ENCODE measurements around the gene CSTPP1. TPM values are rescaled to one million over a fixed set of nuclear protein-coding genes. Genes with fewer than 3 reads are reported as not detected.

The CSTPP1 gene
- total and polyA plus RNA-seq, 2 of the 8 experiments (the other 6 are each of a cell fraction or from before 2014, with no cell fraction given) = 24.2 to 28.7 TPM

DNA sequence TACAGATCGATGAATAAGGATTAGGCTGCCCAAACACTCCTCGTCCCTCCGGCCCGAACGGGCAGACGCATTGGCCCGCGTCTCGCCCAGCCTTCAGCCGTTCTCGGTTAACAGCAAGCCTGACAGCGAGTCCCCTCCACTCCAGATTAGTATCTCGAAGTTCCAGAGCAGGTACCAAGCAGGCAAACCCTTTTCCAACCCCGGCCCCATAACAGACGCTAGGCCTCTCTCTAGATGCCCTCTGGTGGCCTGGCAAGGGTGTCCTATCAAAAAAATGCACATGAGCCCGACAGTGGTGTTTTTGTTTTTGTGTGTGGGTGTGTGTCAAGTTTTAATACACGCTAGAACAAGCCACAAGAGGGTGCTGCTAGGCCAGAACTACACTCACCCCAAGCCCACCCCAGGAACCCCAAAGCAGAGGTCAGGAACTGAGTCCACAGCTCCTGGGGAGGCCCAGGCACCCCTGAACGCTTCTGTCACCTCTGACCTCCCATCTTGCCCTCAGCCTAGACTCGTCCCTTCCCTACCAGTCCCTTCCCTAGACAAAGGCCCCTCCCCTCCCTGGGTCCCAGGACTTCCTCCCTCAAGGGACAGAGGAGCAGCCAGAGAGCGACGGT lies 240.8 kb downstream of the CSTPP1 start (continued):
- TF ChIP-seq, protein P1, sequence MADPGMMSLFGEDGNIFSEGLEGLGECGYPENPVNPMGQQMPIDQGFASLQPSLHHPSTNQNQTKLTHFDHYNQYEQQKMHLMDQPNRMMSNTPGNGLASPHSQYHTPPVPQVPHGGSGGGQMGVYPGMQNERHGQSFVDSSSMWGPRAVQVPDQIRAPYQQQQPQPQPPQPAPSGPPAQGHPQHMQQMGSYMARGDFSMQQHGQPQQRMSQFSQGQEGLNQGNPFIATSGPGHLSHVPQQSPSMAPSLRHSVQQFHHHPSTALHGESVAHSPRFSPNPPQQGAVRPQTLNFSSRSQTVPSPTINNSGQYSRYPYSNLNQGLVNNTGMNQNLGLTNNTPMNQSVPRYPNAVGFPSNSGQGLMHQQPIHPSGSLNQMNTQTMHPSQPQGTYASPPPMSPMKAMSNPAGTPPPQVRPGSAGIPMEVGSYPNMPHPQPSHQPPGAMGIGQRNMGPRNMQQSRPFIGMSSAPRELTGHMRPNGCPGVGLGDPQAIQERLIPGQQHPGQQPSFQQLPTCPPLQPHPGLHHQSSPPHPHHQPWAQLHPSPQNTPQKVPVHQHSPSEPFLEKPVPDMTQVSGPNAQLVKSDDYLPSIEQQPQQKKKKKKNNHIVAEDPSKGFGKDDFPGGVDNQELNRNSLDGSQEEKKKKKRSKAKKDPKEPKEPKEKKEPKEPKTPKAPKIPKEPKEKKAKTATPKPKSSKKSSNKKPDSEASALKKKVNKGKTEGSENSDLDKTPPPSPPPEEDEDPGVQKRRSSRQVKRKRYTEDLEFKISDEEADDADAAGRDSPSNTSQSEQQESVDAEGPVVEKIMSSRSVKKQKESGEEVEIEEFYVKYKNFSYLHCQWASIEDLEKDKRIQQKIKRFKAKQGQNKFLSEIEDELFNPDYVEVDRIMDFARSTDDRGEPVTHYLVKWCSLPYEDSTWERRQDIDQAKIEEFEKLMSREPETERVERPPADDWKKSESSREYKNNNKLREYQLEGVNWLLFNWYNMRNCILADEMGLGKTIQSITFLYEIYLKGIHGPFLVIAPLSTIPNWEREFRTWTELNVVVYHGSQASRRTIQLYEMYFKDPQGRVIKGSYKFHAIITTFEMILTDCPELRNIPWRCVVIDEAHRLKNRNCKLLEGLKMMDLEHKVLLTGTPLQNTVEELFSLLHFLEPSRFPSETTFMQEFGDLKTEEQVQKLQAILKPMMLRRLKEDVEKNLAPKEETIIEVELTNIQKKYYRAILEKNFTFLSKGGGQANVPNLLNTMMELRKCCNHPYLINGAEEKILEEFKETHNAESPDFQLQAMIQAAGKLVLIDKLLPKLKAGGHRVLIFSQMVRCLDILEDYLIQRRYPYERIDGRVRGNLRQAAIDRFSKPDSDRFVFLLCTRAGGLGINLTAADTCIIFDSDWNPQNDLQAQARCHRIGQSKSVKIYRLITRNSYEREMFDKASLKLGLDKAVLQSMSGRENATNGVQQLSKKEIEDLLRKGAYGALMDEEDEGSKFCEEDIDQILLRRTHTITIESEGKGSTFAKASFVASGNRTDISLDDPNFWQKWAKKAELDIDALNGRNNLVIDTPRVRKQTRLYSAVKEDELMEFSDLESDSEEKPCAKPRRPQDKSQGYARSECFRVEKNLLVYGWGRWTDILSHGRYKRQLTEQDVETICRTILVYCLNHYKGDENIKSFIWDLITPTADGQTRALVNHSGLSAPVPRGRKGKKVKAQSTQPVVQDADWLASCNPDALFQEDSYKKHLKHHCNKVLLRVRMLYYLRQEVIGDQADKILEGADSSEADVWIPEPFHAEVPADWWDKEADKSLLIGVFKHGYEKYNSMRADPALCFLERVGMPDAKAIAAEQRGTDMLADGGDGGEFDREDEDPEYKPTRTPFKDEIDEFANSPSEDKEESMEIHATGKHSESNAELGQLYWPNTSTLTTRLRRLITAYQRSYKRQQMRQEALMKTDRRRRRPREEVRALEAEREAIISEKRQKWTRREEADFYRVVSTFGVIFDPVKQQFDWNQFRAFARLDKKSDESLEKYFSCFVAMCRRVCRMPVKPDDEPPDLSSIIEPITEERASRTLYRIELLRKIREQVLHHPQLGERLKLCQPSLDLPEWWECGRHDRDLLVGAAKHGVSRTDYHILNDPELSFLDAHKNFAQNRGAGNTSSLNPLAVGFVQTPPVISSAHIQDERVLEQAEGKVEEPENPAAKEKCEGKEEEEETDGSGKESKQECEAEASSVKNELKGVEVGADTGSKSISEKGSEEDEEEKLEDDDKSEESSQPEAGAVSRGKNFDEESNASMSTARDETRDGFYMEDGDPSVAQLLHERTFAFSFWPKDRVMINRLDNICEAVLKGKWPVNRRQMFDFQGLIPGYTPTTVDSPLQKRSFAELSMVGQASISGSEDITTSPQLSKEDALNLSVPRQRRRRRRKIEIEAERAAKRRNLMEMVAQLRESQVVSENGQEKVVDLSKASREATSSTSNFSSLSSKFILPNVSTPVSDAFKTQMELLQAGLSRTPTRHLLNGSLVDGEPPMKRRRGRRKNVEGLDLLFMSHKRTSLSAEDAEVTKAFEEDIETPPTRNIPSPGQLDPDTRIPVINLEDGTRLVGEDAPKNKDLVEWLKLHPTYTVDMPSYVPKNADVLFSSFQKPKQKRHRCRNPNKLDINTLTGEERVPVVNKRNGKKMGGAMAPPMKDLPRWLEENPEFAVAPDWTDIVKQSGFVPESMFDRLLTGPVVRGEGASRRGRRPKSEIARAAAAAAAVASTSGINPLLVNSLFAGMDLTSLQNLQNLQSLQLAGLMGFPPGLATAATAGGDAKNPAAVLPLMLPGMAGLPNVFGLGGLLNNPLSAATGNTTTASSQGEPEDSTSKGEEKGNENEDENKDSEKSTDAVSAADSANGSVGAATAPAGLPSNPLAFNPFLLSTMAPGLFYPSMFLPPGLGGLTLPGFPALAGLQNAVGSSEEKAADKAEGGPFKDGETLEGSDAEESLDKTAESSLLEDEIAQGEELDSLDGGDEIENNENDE (IDR thresholded peaks at IDR 0.05; ENCODE audit: insufficient replicate concordance, low read length) = no peak
- TF ChIP-seq TAF7 (optimal IDR thresholded peaks at IDR 0.05; ENCODE audit: borderline replicate concordance, low read depth, low read length) (no peak), USF2 (IDR thresholded peaks at IDR 0.05; ENCODE audit: low read length) (no peak), YY1 (IDR thresholded peaks at IDR 0.05; ENCODE audit: low read depth, low read length) (no peak), SUZ12 (IDR thresholded peaks at IDR 0.05; ENCODE audit: low read length) (no peak), SRF (IDR thresholded peaks at IDR 0.05; ENCODE audit: low read depth, low read length) (no peak)
